Astrocyte (in vitro differentiated cells and primary cell): ENCODE results near the gene LRRC8D. TPM values are rescaled to one million over a fixed set of nuclear protein-coding genes. Genes with fewer than 3 reads are reported as not detected.

Source experiments
- DNase-seq: peaks from one replicate; pipeline ENCODE4 v3.0.0-alpha.2; 2010; ENCODE audit warnings: low read depth
- FAIRE-seq: peaks from 2 replicates; lab custom pipeline; 2011; peaks lifted over from hg19 to GRCh38; lab: Jason Lieb, UNC
- H2AFZ ChIP-seq: 2 replicates; pipeline ENCODE4 v1.6.0; 2012; ENCODE audit warnings: low read depth, low read length, inconsistent platforms
- H3K27ac ChIP-seq: 2 replicates; pipeline ENCODE4 v1.5.1; 2011; ENCODE audit warnings: low read depth, low read length, inconsistent platforms
- H3K27me3 ChIP-seq: 2 replicates; pipeline ENCODE4 v1.6.0; 2011; ENCODE audit warnings: low read length, inconsistent platforms; ENCODE audit not compliant: insufficient read depth
- H3K36me3 ChIP-seq: 2 replicates; pipeline ENCODE4 v1.5.1; 2011; ENCODE audit warnings: low read length, inconsistent platforms; ENCODE audit not compliant: insufficient read depth
- H3K4me1 ChIP-seq: 2 replicates; pipeline ENCODE4 v1.5.1; 2011; ENCODE audit warnings: low read length, inconsistent platforms; ENCODE audit not compliant: insufficient read depth
- H3K4me2 ChIP-seq: 2 replicates; pipeline ENCODE4 v1.6.0; 2012; ENCODE audit warnings: low read length, inconsistent platforms
- H3K4me3 ChIP-seq: 2 replicates; pipeline ENCODE4 v1.5.1; 2011; ENCODE audit warnings: low read depth, mild to moderate bottlenecking, low read length, inconsistent platforms; ENCODE audit not compliant: insufficient read depth
- H3K79me2 ChIP-seq: 2 replicates; pipeline ENCODE4 v1.6.0; 2012; ENCODE audit warnings: mild to moderate bottlenecking, low read length, inconsistent platforms; ENCODE audit not compliant: insufficient read depth
- H3K9ac ChIP-seq: 2 replicates; pipeline ENCODE4 v1.6.0; 2012; ENCODE audit warnings: mild to moderate bottlenecking, low read length, inconsistent platforms
- H3K9me3 ChIP-seq: 2 replicates; pipeline ENCODE4 v1.5.1; 2012; ENCODE audit warnings: low read depth, mild to moderate bottlenecking, low read length, inconsistent platforms; ENCODE audit not compliant: insufficient read depth
- H4K20me1 ChIP-seq: 2 replicates; pipeline ENCODE4 v1.6.0; 2012; ENCODE audit warnings: low read length, inconsistent platforms; ENCODE audit not compliant: insufficient read depth
- H3K27ac Mint-ChIP-seq: one replicate; pipeline ENCODE4 v1.8.0; 2021; ENCODE audit warnings: mild to moderate bottlenecking, mixed read lengths; ENCODE audit not compliant: unreplicated experiment
- H3K27me3 Mint-ChIP-seq: one replicate; pipeline ENCODE4 v1.8.0; 2021; ENCODE audit warnings: low read depth, mixed read lengths; ENCODE audit not compliant: unreplicated experiment
- H3K36me3 Mint-ChIP-seq: one replicate; pipeline ENCODE4 v1.8.0; 2021; ENCODE audit warnings: low read depth, mixed read lengths; ENCODE audit not compliant: unreplicated experiment
- H3K4me1 Mint-ChIP-seq: one replicate; pipeline ENCODE4 v1.8.0; 2021; ENCODE audit warnings: low read depth, mixed read lengths; ENCODE audit not compliant: unreplicated experiment
- H3K4me3 Mint-ChIP-seq: one replicate; pipeline ENCODE4 v1.8.0; 2021; ENCODE audit warnings: mild to moderate bottlenecking, moderate library complexity, mixed read lengths; ENCODE audit not compliant: unreplicated experiment
- H3K9me3 Mint-ChIP-seq: one replicate; pipeline ENCODE4 v1.8.0; 2021; ENCODE audit warnings: mild to moderate bottlenecking, mixed read lengths; ENCODE audit not compliant: unreplicated experiment
- CTCF ChIP-seq: IDR thresholded peaks from 2 replicates; pipeline ENCODE4 v1.5.1; 2011; ENCODE audit warnings: low read depth, mild to moderate bottlenecking, inconsistent platforms, low read length, moderate library complexity; ENCODE audit not compliant: insufficient read depth
- EZH2 ChIP-seq: IDR thresholded peaks from 2 replicates; pipeline ENCODE4 v1.6.1; 2012; ENCODE audit warnings: mild to moderate bottlenecking, low read length, inconsistent platforms; ENCODE audit not compliant: insufficient read depth
- total RNA-seq: library from RNA; stranded (reverse); gene quantifications from 2 replicates; pipeline ENCODE4 v1.2.1, GENCODE V29; 2021

Gene LRRC8D
- total RNA-seq, 1 donor from 2014 or later: 36.9 TPM

DNA sequence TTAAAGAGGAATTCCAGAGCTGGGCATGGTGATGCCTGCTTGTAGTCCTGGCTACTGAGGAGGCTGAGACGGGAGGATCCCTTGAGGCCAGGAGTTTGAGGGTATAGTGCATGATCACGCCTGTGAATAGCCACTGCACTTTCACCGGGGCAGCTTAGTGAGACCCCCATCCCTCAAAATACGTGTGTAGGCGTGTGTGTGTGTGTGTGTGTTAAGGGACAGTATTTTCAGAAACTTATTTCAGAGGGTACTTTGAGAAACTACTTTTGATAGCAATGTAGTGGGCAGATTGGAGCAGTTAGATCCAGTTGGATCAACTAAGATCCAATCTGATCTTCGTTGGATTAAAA, 62.2 kb downstream of the LRRC8D start:
- H3K79me2 ChIP-seq: peaks cover 7% of the 10 kb centered on the region
- TF ChIP-seq EZH2 (no peak), CTCF (no peak)
- no peak overlapping the region for H3K4me3 Mint-ChIP-seq
- no peak for DNase-seq
- no peaks in the 10 kb centered on the region for H3K27me3 Mint-ChIP-seq
- H3K4me1 Mint-ChIP-seq: peaks cover 15% of the 10 kb centered on the region
- no peaks in the 10 kb centered on the region for H4K20me1 ChIP-seq
- no peak overlapping the region for H3K4me2 ChIP-seq
- H3K36me3 Mint-ChIP-seq: peaks cover 18% of the 10 kb centered on the region
- H3K36me3 ChIP-seq: no peaks in the 10 kb centered on the region
- H3K9ac ChIP-seq: no peak overlapping the region
- no peak overlapping the region for H2AFZ ChIP-seq
- peaks cover 6% of the 10 kb centered on the region for H3K9me3 ChIP-seq
- no peak for FAIRE-seq
- H3K27ac Mint-ChIP-seq: no peak overlapping the region
- H3K27me3 ChIP-seq: no peaks in the 10 kb centered on the region
- H3K27ac ChIP-seq: no peak overlapping the region
- H3K4me1 ChIP-seq: peaks cover 25% of the 10 kb centered on the region
- peaks cover 8% of the 10 kb centered on the region for H3K9me3 Mint-ChIP-seq
- no peak overlapping the region for H3K4me3 ChIP-seq

DNA sequence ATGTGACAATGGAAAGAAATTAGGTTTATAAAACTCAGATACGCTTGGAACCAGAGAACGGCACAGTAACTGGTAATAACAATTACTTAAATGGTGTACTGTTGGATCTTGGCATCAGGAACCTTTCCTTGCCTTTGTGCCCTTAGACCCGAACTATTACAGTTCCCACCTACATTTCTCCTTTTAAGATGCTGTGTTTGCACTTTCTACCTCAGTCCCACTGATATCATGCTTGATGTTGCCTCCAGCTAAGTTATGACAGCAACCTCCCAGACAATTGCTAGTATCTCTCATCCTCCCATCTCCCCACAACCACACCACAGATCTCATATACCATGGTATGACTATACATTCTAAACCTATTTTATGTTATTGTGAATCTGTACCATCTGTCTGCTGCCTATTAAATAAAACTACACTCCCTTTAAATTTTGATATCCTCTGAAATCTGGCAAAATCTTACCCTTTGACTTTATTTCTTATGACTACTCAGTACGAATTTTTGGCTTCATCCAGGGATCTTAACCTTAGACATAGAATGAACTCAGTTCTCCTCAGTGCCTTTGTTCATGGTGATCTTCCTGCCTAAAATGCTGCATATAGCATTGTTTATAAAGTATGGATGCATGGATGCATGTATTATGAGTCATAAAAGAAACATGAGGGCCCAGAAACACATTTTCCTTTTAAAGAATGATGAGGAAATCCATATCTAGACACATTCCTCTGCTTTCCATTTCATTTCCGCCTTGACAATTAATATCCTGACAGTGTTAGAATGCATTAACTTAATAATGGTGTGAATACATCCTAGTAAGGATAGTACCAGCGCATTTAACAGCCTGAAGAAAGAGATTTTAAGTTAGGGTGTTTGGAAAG, 64.1 kb downstream of the LRRC8D start:
- DNase-seq (peak; percentile 49), FAIRE-seq (peak; percentile 68)
- peaks cover 23% of the 10 kb centered on the region for H3K4me1 Mint-ChIP-seq
- Histone ChIP-seq H3K9ac (peak overlapping the region; percentile 20), H3K27ac (peak overlapping the region; percentile 62), H3K36me3 (no peaks in the 10 kb centered on the region), H3K27me3 (no peaks in the 10 kb centered on the region), H3K79me2 (peaks cover 7% of the 10 kb centered on the region), H3K4me3 (no peak overlapping the region), H4K20me1 (no peaks in the 10 kb centered on the region), H2AFZ (no peak overlapping the region), H3K4me1 (peaks cover 25% of the 10 kb centered on the region), H3K9me3 (peaks cover 6% of the 10 kb centered on the region), H3K4me2 (peak overlapping the region; percentile 57)
- H3K36me3 Mint-ChIP-seq: peaks cover 17% of the 10 kb centered on the region
- TF ChIP-seq EZH2 (no peak), CTCF (no peak)
- H3K4me3 Mint-ChIP-seq: no peak overlapping the region
- H3K27ac Mint-ChIP-seq: peak overlapping the region; percentile 2
- H3K9me3 Mint-ChIP-seq: peaks cover 8% of the 10 kb centered on the region
- no peaks in the 10 kb centered on the region for H3K27me3 Mint-ChIP-seq

GRCh38 chr1:89887270-89887669, 66.4 kb downstream of the LRRC8D start:
- Histone ChIP-seq H3K4me3 (no peak overlapping the region), H3K9me3 (no peaks in the 10 kb centered on the region), H4K20me1 (no peaks in the 10 kb centered on the region), H3K4me2 (no peak overlapping the region), H3K4me1 (peaks cover 32% of the 10 kb centered on the region), H3K79me2 (peaks cover 14% of the 10 kb centered on the region), H3K27me3 (no peaks in the 10 kb centered on the region), H3K9ac (no peak overlapping the region), H3K27ac (no peak overlapping the region), H3K36me3 (no peaks in the 10 kb centered on the region), H2AFZ (no peak overlapping the region)
- peaks cover 3% of the 10 kb centered on the region for H3K36me3 Mint-ChIP-seq
- no peak for DNase-seq
- H3K27me3 Mint-ChIP-seq: no peaks in the 10 kb centered on the region
- no peak overlapping the region for H3K4me3 Mint-ChIP-seq
- no peak for TF ChIP-seq EZH2
- no peak for TF ChIP-seq CTCF
- H3K27ac Mint-ChIP-seq: no peak overlapping the region
- peaks cover 2% of the 10 kb centered on the region for H3K9me3 Mint-ChIP-seq
- peak; percentile 43 for FAIRE-seq
- peaks cover 31% of the 10 kb centered on the region for H3K4me1 Mint-ChIP-seq
